ENCODE data around the gene DIPK1C. TPM values are rescaled to one million over a fixed set of nuclear protein-coding genes. Genes with fewer than 3 reads are reported as not detected.

Gene DIPK1C
- 1 to 10 TPM in 1 of 2 donors, under 1 TPM in 1; 0.33 to 2.8 TPM for total RNA-seq

GRCh38 chr18:74457043-74457724 lies at the start of gene DIPK1C:
DIPK1C (minus strand) TSS chr18:74457308; CDS start chr18:74457259, 49 bp downstream.

DNA sequence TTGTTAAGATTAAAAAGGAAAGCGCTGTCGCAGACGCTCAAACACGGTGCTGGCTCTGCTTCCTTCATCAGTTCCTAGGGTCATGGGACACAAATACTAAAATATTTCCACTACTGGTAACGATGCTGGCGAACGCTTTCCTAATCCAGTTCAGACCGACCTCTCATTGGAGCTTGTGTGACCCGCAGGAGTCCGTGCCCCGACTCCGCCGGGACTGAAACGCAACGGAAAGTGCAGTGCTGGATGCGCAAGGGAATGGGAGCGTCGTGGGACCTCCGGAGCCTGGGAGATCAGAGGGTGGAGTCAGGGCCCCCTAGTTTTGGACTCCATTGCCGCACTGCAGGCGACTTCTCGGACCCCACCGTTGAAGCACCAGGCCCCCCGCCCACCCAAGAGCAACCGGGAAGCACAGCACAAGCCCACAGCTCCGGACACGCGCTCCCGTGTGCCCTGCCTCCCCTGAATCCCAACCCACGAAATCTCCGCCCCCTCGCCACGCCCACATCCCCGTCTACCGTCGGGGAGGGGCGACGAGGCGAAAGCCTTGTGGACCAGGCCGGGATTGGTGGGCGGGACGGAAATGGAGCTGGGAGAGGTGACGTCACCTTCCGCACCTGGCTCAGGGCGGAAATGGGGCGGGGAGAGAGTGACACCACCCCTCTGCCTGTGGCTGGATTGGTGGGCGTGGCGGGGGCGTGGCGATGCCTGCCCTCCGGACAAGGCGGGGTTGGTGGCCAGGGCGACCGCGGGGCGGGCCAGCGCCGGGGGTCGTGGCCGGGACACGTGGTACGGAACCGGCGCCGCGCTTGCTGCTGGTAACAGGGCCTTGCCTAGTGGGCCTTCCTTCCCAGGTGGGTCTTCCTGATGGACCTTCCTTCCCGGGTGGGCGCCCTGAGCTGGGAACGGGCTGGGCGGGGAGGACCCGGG lies 38.7 kb upstream of the DIPK1C start, which contains the start of gene CNDP2:
Gene CNDP2 (plus strand): TSS at position 783 of the 927 bp plus-strand sequence. CDS start 3,611 bp downstream, outside the sequence.

Other genes starting within 250 kb of the DIPK1C start
- 10 to 100 TPM; 35.0 to 36.5 TPM for gene CYB5A, start 165.3 kb downstream of the DIPK1C start, total RNA-seq
- not detected for gene C18orf63, start 141.5 kb downstream of the DIPK1C start, total RNA-seq
- 10 to 100 TPM; 54.9 to 66.8 TPM for gene CNDP2, start 39.1 kb upstream of the DIPK1C start, total RNA-seq
- gene CNDP1, start 77.2 kb upstream of the DIPK1C start, total RNA-seq, result not detected
- gene ZNF407, start 140.6 kb upstream of the DIPK1C start, total RNA-seq, result 10 to 100 TPM; 16.2 to 17.3 TPM

Measured in melanocyte of skin (primary cell).